ENCODE data around the gene WNT3A.

GRCh38 chr1:228033376-228033775 is 26.6 kb downstream of the WNT3A start:
- TF ChIP-seq CTCF (optimal IDR thresholded peaks at IDR 0.05 in 1 of 3, IDR thresholded peaks at IDR 0.05 in 1 of 3, conservative IDR thresholded peaks at IDR 0.05 in 1 of 3; ENCODE audit: extremely low read depth in 1 of 3, insufficient read depth in 2 of 3, low read length in 3 of 3) = no peak
- TF ChIP-seq EZH2 (IDR thresholded peaks at IDR 0.05; ENCODE audit: low read length) = no peak

Data from keratinocyte (primary cell).